ENCODE measurements around the gene GMPR2. TPM values are rescaled to one million over a fixed set of nuclear protein-coding genes. Genes with fewer than 3 reads are reported as not detected.

GMPR2 gene
- polyA plus RNA-seq, 12 donors = 39.8 to 82.9 (median 54.4) TPM; not detected in 1

DNA sequence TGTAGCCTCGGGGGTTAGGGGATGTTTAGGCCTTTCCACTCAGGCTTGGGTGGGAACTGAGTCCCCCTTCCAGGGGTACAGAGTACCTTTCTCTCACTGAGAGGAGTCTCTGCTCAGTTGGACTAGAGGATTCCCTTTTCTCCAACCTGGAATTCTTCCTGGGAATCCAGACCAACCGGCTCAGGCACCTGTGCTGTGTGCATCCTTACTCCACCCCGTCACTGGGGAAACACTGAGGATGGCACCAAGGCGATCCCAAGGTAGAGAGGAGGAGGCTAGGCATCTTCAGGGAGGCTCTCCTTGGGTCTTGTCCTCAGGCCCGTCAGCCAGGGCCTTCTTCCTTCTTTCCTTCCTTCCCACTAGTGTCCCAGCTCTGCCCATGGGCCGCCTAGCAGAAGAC lies 31.1 kb downstream of the GMPR2 start:
- no peak for DNase-seq

DNA sequence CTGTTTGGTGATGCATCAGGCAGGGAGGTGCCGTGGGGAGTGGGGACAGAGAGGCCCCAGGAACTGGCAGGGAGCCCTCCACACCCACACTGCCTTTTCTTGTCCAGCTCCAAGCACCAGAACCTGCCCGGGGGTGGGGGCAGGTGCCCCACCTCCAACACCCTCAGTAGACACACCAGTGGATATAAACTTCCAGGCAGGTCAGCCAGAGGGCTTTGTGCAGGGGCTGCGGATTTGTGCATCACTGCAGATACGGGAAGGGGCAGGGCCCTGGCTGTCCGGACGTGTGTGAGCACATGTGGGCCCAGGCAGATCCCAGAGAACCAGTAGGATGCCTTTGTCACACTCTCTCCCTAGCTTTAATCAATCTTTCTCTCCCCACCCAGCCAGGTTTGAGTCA lies 31.6 kb downstream of the GMPR2 start:
- DNase-seq = no peak

- no peak for DNase-seq
These were observed 33.9 kb downstream of the GMPR2 start for GRCh38 chr14:24266344-24267244.

GRCh38 chr14:24267516-24267915 lies 34.8 kb downstream of the GMPR2 start:
- no peak for DNase-seq

DNA sequence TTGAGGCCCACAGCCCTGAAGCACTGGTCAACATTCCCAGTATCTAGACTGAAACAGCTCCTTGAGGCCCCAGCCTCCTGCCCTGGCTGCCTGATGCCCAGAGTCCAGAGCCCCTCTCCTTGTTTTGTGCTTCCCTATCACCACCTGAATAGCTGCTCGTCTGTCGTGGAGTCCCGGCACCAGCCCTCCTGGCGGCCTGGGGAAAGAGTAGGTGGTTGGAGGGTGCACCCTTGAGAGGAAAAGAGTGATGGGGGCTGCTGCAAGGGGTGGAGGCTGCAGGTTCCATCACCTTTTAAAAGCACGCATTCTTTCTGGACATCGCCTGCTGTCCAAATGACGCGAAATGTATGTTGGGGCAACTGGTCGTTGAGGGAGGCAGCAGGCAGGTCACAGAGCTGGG lies 35.5 kb downstream of the GMPR2 start:
- no peak for DNase-seq

DNA sequence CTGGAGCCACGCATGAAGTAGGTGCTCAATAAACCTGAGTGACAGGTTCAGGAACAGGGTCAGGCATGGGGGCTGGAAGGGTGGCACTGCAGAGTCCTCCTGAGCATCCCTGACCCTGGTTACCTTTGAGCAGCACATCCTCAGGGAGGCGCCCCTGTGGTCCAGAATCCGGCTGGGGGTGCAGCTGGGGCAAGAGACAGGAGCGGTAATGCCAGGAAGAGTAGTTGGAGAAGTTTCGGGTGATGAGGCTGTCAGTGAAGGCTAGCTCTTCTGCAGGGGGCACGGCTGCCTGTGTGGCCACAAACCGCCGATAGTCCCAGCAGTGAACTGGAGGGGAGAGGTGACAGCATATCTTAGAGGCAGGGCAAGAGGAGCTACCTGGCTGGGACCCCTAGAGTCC lies 36.6 kb downstream of the GMPR2 start:
- DNase-seq = no peak

DNA sequence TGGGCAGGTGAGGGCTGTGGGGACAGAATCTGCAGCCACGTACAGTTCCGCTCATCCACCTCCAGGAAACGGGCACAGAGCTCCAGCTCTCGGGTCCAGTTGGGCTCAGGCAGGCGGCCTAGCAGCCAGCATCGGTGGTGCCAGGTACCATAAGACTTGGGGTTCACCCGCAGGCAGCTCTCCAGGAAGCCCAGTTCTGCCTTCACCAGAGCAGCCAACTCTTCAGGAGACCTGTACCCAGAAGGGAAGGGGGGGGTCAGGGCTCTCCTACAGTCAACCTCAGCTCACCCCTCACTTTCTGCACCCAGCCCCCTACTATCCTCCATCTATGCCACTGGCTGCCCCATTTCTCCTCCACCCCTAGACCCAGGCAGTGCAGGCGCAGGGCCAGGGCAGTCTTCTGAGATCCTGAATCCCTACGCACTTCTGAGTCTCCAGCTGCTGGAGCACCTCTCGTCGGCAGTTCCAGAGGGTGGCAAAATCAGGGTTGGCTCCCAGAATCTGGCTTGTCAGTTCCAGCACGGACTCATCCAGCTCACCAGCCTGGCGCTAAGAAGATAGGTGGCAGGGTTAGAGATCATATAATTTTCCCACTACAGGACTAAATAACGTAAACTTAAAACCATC lies 37.3 kb downstream of the GMPR2 start:
- no peak for DNase-seq

- DNase-seq = no peak
These were observed 37.9 kb downstream of the GMPR2 start for GRCh38 chr14:24270537-24271133.

DNA sequence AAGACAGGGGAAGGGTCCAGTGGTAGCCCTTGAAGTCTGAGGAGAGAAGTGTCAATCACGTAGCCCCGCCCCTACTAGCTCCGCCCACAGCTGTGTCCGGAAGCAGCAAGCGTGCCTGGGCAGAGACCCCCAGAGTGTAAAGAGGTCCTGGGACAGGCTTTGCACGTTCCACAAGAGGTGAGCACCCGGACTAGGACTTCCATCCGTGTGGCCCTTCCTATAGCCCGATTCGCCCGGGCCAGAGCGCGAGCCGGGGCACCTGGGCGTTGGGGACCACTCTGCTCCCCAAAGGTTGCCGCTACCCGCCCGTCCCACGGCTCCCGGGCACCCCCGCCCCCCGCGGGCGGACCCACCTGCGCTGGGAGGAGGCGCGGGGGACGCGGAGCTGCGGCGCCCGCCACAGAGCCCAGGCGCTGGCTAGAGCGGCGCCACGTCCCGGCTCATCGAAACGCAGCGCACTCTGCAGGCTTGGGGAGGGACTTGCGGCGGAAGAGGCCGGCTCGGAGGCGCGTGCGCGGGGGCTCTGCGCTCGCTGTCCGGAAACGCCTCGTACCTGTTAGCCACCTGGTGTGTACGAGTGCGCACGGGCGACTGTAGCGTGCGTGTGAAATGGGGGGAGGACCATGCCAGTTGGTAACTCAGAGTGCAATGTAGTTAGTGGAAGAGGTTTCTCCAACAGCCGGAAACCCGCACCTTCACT lies 38.6 kb downstream of the GMPR2 start, which contains the start of gene RABGGTA:
Gene RABGGTA (minus strand): TSS at position 464 of the 700 bp plus-strand sequence. CDS start 482 bp downstream, outside the sequence.
- DNase-seq = peak; percentile 89

GRCh38 chr14:24271834-24272263 lies 39.1 kb downstream of the GMPR2 start:
- no peak for DNase-seq

DNA sequence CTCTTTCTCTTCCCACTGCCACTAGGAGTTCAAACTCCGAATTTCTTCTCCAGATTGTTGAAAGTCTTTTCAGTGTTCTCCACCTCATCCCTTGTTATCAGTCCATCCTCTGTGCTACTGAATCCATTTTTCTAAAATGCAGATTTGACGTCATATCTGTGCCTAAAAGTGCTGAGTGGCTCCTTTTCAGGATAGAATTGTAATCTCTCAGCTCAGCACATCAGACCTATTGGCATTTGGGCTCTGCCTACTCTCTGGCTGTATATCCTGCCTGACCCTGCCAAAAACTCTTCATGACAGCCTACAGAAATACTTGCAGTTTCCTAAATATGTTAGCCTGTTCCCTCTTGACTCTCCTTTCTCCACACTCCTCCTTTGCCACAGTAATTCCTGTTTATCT lies 39.7 kb downstream of the GMPR2 start:
- no peak for DNase-seq

- no peak for DNase-seq
These were observed 40.8 kb downstream of the GMPR2 start for GRCh38 chr14:24273422-24273998.

DNA sequence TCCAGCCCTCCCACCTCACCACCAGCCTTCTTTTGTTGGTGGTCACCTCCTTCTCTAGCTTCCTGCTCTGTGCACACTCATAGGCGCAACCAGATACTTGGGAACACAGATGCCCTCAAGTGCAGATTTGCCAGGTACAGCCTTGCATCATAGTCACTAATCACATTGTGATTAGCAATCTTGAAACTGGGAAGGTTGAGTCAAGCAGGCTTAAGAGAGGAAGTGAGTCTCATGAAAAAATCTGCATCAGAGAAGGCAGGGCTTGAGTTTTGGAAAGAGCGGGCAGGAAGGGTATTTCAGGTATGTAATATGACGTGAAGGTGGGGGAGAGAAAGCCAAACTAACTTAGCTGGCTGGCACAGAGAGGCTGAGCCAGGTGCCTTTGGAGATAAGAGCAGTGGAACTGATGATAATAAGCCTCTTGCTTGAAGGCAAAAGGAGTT lies 41.4 kb downstream of the GMPR2 start:
- no peak for DNase-seq

- DNase-seq = no peak
These were observed 44.3 kb downstream of the GMPR2 start for GRCh38 chr14:24277071-24277470.

DNA sequence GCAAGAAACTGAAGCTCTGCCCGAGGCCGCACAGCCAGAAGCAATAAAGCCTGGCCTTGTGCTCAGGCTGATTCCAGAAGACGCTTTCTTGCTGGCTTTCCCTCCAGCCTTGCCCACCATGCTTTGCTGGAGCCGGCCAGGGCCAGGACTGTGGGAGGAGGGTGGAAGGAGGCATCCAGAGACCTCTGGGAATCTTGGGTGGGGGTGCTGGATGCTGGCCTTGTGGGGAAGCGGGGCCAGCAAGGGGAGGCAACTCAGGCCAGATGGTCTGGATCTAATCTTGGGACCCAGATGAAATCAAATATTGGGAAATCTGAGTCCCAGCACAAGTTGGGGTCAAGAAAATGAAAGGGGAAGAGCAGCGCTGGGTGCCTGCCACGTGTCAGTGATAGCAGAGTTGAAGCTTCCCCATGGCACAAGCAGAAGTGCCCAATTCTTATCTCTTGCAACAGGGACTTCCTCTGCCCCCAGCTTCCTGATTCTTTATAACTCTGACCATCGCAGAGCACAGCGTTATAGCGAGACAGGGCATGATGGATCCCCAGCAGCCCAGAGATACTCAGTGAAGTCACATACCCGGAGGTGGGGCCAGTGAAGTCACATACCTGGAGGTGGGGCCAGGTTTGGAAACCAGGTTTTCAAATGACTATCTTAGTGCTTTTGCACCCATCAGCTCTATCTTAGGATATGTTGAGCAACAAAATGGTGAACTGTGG lies 45.0 kb downstream of the GMPR2 start:
- DNase-seq = no peak

GRCh38 chr14:24278424-24278823 lies 45.7 kb downstream of the GMPR2 start:
- no peak for DNase-seq

GRCh38 chr14:24279301-24280186 lies 46.8 kb downstream of the GMPR2 start:
- no peak for DNase-seq

GRCh38 chr14:24280797-24281460 lies 48.2 kb downstream of the GMPR2 start:
- no peak for DNase-seq

DNA sequence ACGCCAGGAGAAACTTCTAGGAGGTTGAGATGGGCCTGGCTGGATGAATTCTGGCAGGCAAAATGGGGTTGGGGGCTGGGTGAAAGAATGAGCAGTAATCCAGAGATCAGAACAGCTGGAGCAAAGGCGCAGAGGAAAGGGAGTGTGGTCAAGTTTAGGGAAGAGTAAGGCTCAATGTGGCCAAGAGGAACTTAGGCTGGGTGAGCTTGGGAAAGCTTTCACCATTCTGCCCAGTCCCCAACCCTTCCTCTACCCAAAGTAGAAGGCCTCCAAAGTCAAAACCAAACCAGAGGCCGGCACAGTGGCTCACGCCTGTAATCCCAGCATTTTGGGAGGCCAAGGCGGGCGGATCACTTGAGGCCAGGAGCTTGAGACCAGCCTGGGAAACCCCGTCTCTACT lies 48.9 kb downstream of the GMPR2 start:
- DNase-seq = no peak
